Ectodermal cell (in vitro differentiated cells): Measurements from ENCODE around the gene RGL1.

ENCODE experiments used
- H3K27ac ChIP-seq: 2 replicates; pipeline ENCODE4 v1.7.0; 2013; ENCODE audit warnings: mild to moderate bottlenecking, low read depth, low read length; ENCODE audit not compliant: insufficient read depth, poor library complexity, severe bottlenecking
- H3K27me3 ChIP-seq: 2 replicates; pipeline ENCODE4 v1.7.0; 2013; ENCODE audit warnings: mild to moderate bottlenecking, low read length; ENCODE audit not compliant: insufficient read depth, control insufficient read depth, poor library complexity, severe bottlenecking
- H3K36me3 ChIP-seq: one replicate; pipeline ENCODE4 v1.7.0; 2013; ENCODE audit warnings: low read length; ENCODE audit not compliant: control insufficient read depth, insufficient read depth
- H3K4me1 ChIP-seq: one replicate; pipeline ENCODE4 v1.7.0; 2013; ENCODE audit warnings: low read length; ENCODE audit not compliant: control insufficient read depth, insufficient read depth
- H3K4me3 ChIP-seq: 2 replicates; pipeline ENCODE4 v1.7.0; 2013; ENCODE audit warnings: low read depth, low read length, control low read depth; ENCODE audit not compliant: insufficient read depth
- H3K9me3 ChIP-seq: 2 replicates; pipeline ENCODE4 v1.7.0; 2013; ENCODE audit warnings: mild to moderate bottlenecking, low read length, moderate library complexity; ENCODE audit not compliant: control insufficient read depth
- WGBS, 2 experiments: methylation state at CpG; one replicate each; pipeline ENCODE4 v1.1.7; 2013; ENCODE audit warnings: missing lambda C conversion rate in 2 of 2; 5-methylcytosine and 5-hydroxymethylcytosine counted together

RGL1 gene

DNA sequence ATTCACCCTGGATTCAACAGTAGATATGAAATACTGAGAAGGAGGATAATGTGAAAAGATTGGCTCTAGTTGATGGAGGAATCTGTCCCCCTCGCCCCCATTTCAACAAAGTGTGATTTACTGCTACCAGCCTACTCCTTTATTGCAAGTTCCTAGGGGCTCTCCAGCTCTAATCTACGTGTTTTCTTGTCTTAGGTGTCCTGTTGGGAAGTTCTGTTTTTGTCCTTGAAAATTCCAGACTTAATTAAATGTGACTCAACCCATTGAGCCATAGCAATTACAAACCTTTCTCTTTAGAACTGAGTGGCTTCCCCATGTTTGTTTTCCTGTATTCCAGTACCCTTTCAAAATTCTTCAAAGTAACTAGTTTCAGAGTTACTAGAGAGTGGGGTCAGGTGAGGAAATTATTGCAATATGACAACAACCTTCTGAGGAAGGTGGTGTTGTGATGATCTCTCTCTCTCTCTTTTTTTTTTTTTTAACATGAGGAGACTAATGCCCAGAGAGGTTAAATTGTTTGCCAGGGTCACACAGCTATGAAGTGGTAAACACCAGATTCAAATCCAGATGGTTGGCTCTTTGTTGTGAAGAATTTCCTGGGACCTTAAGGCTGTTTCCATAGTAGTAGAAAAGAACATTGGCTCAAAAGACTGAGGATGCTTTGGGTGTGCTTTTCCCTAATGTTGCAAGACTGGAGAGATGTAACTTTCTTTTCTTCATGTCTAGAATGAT lies 3.5 kb downstream of the RGL1 start:
- no peak overlapping the region for H3K27ac ChIP-seq
- H3K36me3 ChIP-seq: no peaks in the 10 kb centered on the region
- H3K4me1 ChIP-seq: peaks cover 38% of the 10 kb centered on the region
- 49 to 80% methylated on average over 1 to 2 of the region's 2 CpGs for WGBS, 2 experiments
- H3K27me3 ChIP-seq: no peaks in the 10 kb centered on the region
- H3K4me3 ChIP-seq: no peak overlapping the region
- H3K9me3 ChIP-seq: no peaks in the 10 kb centered on the region

GRCh38 chr1:183810121-183810520 lies 5.2 kb downstream of the RGL1 start:
- WGBS, 2 experiments: 90 to 92% methylated on average over 2 of the region's 2 CpGs
- H3K4me1 ChIP-seq: peaks cover 34% of the 10 kb centered on the region
- H3K27ac ChIP-seq: no peak overlapping the region
- no peaks in the 10 kb centered on the region for H3K9me3 ChIP-seq
- no peaks in the 10 kb centered on the region for H3K36me3 ChIP-seq
- H3K4me3 ChIP-seq: no peak overlapping the region
- H3K27me3 ChIP-seq: no peaks in the 10 kb centered on the region

GRCh38 chr1:183810756-183811544 lies 6.0 kb downstream of the RGL1 start:
- Histone ChIP-seq H3K27me3 (no peaks in the 10 kb centered on the region), H3K9me3 (no peaks in the 10 kb centered on the region), H3K4me1 (peaks cover 34% of the 10 kb centered on the region), H3K27ac (no peak overlapping the region), H3K36me3 (no peaks in the 10 kb centered on the region), H3K4me3 (no peak overlapping the region)
- 93 to 96% methylated on average over 4 of the region's 4 CpGs for WGBS, 2 experiments

GRCh38 chr1:183812128-183812527 lies 7.2 kb downstream of the RGL1 start:
- no peaks in the 10 kb centered on the region for H3K9me3 ChIP-seq
- no peaks in the 10 kb centered on the region for H3K27me3 ChIP-seq
- H3K36me3 ChIP-seq: no peaks in the 10 kb centered on the region
- no peak overlapping the region for H3K27ac ChIP-seq
- no peak overlapping the region for H3K4me3 ChIP-seq
- WGBS, 2 experiments: 81 to 88% methylated on average over 2 of the region's 2 CpGs
- H3K4me1 ChIP-seq: peaks cover 30% of the 10 kb centered on the region

- Histone ChIP-seq H3K4me3 (no peak overlapping the region), H3K36me3 (no peaks in the 10 kb centered on the region), H3K27me3 (no peaks in the 10 kb centered on the region), H3K4me1 (peaks cover 23% of the 10 kb centered on the region), H3K27ac (peak overlapping the region; percentile 55), H3K9me3 (no peaks in the 10 kb centered on the region)
- 30 to 32% methylated on average over 9 of the region's 9 CpGs for WGBS, 2 experiments
Measured at GRCh38 chr1:183812686-183813569, 8.0 kb downstream of the RGL1 start.

DNA sequence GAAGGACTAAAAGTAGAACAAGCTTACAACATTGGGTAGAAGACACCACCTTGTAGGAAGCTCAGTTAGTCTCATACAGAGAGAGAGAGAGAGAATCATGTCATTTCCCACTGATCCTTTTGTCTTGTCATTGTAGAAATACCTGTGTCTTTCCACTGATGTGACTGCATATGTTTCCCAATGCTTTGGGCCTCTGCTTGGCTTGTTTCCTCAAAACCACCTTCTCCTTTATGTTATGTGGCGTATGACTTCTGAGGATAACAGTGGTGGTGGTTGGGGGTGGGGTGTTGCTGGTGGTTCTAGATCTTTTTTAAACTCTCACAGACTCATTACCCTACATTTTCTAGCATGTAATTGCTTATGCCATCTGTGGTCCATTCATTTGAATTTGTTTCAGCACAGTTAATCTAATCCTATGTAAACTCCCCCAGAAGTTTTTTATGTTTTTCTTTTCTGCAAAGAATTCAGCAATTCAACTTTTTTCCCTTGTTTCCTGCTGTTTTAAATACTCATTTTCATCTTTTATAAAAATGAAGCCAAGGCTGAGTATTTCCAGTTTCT lies 9.3 kb downstream of the RGL1 start:
- Histone ChIP-seq H3K9me3 (no peaks in the 10 kb centered on the region), H3K27me3 (no peaks in the 10 kb centered on the region), H3K4me3 (no peak overlapping the region), H3K36me3 (no peaks in the 10 kb centered on the region), H3K27ac (no peak overlapping the region), H3K4me1 (peaks cover 23% of the 10 kb centered on the region)
- no CpG with 5 or more reads among the region's 1 CpG for WGBS, 2 experiments

- Histone ChIP-seq H3K9me3 (no peaks in the 10 kb centered on the region), H3K27ac (no peak overlapping the region), H3K27me3 (no peaks in the 10 kb centered on the region), H3K4me1 (peaks cover 21% of the 10 kb centered on the region), H3K36me3 (no peaks in the 10 kb centered on the region), H3K4me3 (no peak overlapping the region)
- WGBS, 2 experiments: 87 to 96% methylated on average over 2 to 3 of the region's 3 CpGs
Measured at GRCh38 chr1:183816110-183816509, 11.2 kb downstream of the RGL1 start.

DNA sequence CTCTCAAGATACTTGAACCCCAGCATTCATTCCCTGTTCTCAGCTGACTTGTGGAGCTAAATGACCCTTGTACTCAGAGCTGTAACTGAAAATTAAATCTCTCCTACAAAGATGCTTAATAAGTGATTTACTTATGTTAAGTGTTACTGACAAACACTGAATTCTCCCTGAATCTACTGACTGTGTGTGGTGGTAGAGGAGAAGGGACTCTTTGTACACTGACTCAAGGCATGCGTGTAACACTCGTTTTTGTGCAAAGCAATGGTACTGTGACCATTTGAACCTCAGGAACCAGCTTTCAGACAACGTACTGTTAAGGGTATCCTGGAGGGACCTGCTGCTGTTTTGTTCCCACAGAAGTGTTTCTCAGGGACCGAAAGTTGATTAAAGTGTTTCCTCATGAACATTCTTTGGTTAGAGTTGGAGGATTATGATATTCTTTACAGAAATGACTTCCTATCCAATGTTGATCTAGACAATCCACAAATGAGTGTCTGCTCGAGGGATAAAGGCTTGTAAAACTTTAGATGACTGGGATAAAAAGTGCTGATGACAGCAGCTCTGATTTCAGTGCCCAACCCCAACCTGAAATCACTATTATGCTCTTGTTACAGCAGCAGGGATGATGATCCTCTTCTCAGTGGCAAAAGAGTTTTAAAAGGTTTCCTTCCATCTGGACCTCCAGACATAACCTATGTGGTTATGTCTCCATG lies 12.8 kb downstream of the RGL1 start:
- H3K27ac ChIP-seq: no peak overlapping the region
- H3K27me3 ChIP-seq: no peaks in the 10 kb centered on the region
- peaks cover 11% of the 10 kb centered on the region for H3K4me1 ChIP-seq

DNA sequence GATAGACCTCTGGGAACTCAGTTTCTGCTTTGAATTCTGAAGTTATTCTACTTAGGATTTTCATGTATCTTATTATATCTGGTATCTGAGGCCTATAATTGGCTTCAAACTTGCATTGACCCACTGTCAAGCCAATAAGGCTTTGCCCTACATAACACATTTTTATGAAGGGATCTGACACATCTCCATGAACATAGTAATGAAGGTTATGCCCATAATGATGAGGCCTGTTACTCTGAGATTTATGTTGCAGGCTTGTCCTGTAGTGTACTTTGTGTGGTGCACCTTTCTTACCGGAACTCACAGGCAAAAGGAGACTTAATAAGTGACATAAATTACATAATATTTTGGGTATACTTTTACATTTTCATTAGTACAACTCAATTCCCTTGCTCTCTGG lies 14.1 kb downstream of the RGL1 start:
- Histone ChIP-seq H3K9me3 (no peaks in the 10 kb centered on the region), H3K4me3 (no peak overlapping the region), H3K36me3 (no peaks in the 10 kb centered on the region), H3K4me1 (no peaks in the 10 kb centered on the region), H3K27me3 (no peaks in the 10 kb centered on the region), H3K27ac (no peak overlapping the region)
- 100% methylated on average over 1 of the region's 1 CpG; no CpG with 5 or more reads in 1 of the 2 experiments for WGBS, 2 experiments

More for the DNA sequence above, 12.8 kb downstream of the RGL1 start:
- Histone ChIP-seq H3K36me3 (no peaks in the 10 kb centered on the region), H3K4me3 (no peak overlapping the region), H3K9me3 (no peaks in the 10 kb centered on the region)
- 79 to 84% methylated on average over 5 of the region's 5 CpGs for WGBS, 2 experiments
